ENCODE data around the gene SQSTM1. TPM values are rescaled to one million over a fixed set of nuclear protein-coding genes. Genes with fewer than 3 reads are reported as not detected.

The SQSTM1 gene
- total and polyA plus RNA-seq, 9 of the 15 experiments (the other 6 are each of a cell fraction or from before 2014, with no cell fraction given) = 5.6 to 148 (median 64.0) TPM

DNA sequence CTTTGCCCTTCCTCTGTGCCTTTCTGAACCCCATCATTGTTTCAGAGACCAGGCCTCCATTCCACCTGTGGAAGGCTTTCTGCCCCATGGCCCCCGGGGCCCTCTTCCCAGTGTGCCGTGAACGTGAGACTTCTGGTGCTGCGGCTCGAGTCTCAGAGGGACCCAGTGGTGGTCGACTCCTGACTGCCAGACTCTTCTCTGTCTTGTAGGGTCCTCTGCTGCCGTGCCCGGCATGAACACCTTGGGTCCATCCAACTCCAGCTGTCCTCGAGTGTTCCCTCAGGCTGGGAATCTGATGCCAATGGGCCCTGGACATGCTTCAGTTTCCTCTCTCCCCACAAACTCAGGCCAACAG, 47.0 kb upstream of the SQSTM1 start:
- peaks cover 5% of the 10 kb centered on the region; the same call in 1 of the 2 replicates for H4K20me1 ChIP-seq (replicated peaks; ENCODE audit: control insufficient read depth, insufficient read depth, low read length)
- H3K36me3 ChIP-seq (ENCODE audit: control insufficient read depth, insufficient read depth, low read length) = peaks cover 89% of the 10 kb centered on the region
- TF ChIP-seq POLR3A (IDR thresholded peaks at IDR 0.05; ENCODE audit: borderline replicate concordance, extremely low read depth, insufficient read depth, insufficient read length) = no peak
- no peak for TF ChIP-seq HNRNPL (IDR thresholded peaks at IDR 0.05; ENCODE audit: low read depth, low read length)
- TF ChIP-seq MEF2D (tag; conservative IDR thresholded peaks at IDR 0.05; ENCODE audit: low read depth) = no peak
- TF ChIP-seq MIER1 (IDR thresholded peaks at IDR 0.05; ENCODE audit: low read depth) = no peak
- TF ChIP-seq CHCHD3 (CRISPR knock-in tag; IDR thresholded peaks at IDR 0.05) = no peak
- no peak for TF ChIP-seq ATF1 (CRISPR knock-in tag; IDR thresholded peaks at IDR 0.05)
- no peak for TF ChIP-seq ATF1 (tag; IDR thresholded peaks at IDR 0.05)
- no peak for TF ChIP-seq ZBTB17 (CRISPR knock-in tag; IDR thresholded peaks at IDR 0.05)
- TF ChIP-seq NCOR1 (IDR thresholded peaks at IDR 0.05) = no peak
- no peak for TF ChIP-seq MNT (conservative IDR thresholded peaks at IDR 0.05)
- TF ChIP-seq SIRT6 (IDR thresholded peaks at IDR 0.05; ENCODE audit: low read depth, low read length) = no peak
- no peak for TF ChIP-seq CHD1 (IDR thresholded peaks at IDR 0.05; ENCODE audit: low read length)
- no peak for TF ChIP-seq STAT5B (CRISPR knock-in tag; IDR thresholded peaks at IDR 0.05)
- no peak for TF ChIP-seq ZNF77 (CRISPR knock-in tag; IDR thresholded peaks at IDR 0.05)
- TF ChIP-seq, protein P1, sequence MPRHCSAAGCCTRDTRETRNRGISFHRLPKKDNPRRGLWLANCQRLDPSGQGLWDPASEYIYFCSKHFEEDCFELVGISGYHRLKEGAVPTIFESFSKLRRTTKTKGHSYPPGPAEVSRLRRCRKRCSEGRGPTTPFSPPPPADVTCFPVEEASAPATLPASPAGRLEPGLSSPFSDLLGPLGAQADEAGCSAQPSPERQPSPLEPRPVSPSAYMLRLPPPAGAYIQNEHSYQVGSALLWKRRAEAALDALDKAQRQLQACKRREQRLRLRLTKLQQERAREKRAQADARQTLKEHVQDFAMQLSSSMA (CRISPR knock-in tag; IDR thresholded peaks at IDR 0.05) = no peak
- TF ChIP-seq EGR1 (conservative IDR thresholded peaks at IDR 0.05) = no peak
- no peak for TF ChIP-seq ZNF184 (CRISPR knock-in tag; IDR thresholded peaks at IDR 0.05)
- no peak for TF ChIP-seq PHB (CRISPR knock-in tag; IDR thresholded peaks at IDR 0.05)
- no peak for TF ChIP-seq SAP30 (IDR thresholded peaks at IDR 0.05; ENCODE audit: borderline replicate concordance, insufficient read depth, low read depth, low read length, poor library complexity, severe bottlenecking)
- no peak for TF ChIP-seq SMARCE1 (IDR thresholded peaks at IDR 0.05)

More for the DNA sequence above, 47.0 kb upstream of the SQSTM1 start:
- ChIA-PET POLR2A (no interaction called here), CTCF (ENCODE audit: low intra/inter-chr PET ratio) (no interaction called here)
- DNase-seq (ENCODE audit: extremely low read depth in 1 of 4, low spot score in 3 of 4) (no peak), FAIRE-seq (no peak), ATAC-seq (no peak)
- Histone ChIP-seq H2AFZ (ENCODE audit: low read depth, low read length) (no peak overlapping the region), H3K4me2 (ENCODE audit: insufficient read depth, low read length) (no peak overlapping the region), H3K4me1 (replicated peaks in 1 of 2; ENCODE audit: control insufficient read depth in 2 of 2, insufficient read depth in 2 of 2, low read length in 2 of 2) (peaks cover 0 to 13% of the 10 kb centered on the region in 2 experiments; a peak in 1 of 5 replicates), H3K27ac (ENCODE audit: extremely low read depth, low read depth, low read length) (no peak overlapping the region), H3K79me2 (ENCODE audit: control insufficient read depth, insufficient read depth, low read length) (0 out of 3 replicates have a peak, but pooled peaks cover 4% of the 10 kb centered on the region), H3K27me3 (ENCODE audit: control insufficient read depth in 2 of 2, insufficient read depth in 2 of 2, low read length in 2 of 2) (no peaks in the 10 kb centered on the region), H3K9me1 (ENCODE audit: control insufficient read depth, insufficient read depth, low read length) (peaks cover 3% of the 10 kb centered on the region), H3K9ac (ENCODE audit: insufficient read depth in 1 of 2, low read depth in 2 of 2, low read length in 2 of 2) (no peak overlapping the region; a peak in 1 of 4 replicates), H3K4me3 (no peak overlapping the region), H3K9me3 (replicated peaks; ENCODE audit: control insufficient read depth, insufficient read depth, low read depth, low read length) (no peaks in the 10 kb centered on the region)
- intact Hi-C loops (cut with micrococcal nuclease) = no loop called here
- in situ Hi-C loops (cut with MboI) = no loop called here
- 97% methylated on average over 6 of the region's 9 CpGs for WGBS (ENCODE audit: insufficient coverage, low coverage, missing lambda C conversion rate)
- BruUV-seq (replicated peaks) = no TSS peak

Data from K562 (cell line).